Hematopoietic multipotent progenitor cell treated with erythropoietin and hydrocortisone succinate and interleukin-3 and kit ligand, for 17 days (in vitro differentiated cells): Measurements from ENCODE around the gene SLC25A25.
A peak's percentile ranks its signal among the peaks of the same experiment; 100 is the strongest.
"Not testable (repeated sequence)": the region's sequence is repeated elsewhere in the genome, so short reads cannot be mapped to it uniquely, and the experiment has no call there.

ENCODE experiments used
- DNase-seq: peaks from one replicate; pipeline ENCODE4 v3.0.0-alpha.2; 2015; ENCODE audit warnings: low spot score

SLC25A25 gene

GRCh38 chr9:128067645-128068385 lies at the start of gene SLC25A25:
Gene SLC25A25 (plus strand): TSS chr9:128068232. CDS start chr9:128068320, 88 bp downstream.
- peak; percentile 99 for DNase-seq

GRCh38 chr9:128020692-128021091 lies 47.3 kb upstream of the SLC25A25 start:
- DNase-seq: no peak

- no peak for DNase-seq
These were observed 46.9 kb upstream of the SLC25A25 start for GRCh38 chr9:128021098-128021497.

GRCh38 chr9:128022886-128023285 lies 45.1 kb upstream of the SLC25A25 start:
- DNase-seq: no peak

GRCh38 chr9:128023671-128024070 lies 44.4 kb upstream of the SLC25A25 start:
- not testable (repeated sequence) for DNase-seq

GRCh38 chr9:128024761-128025308 lies 43.2 kb upstream of the SLC25A25 start:
- DNase-seq: no peak

- DNase-seq: no peak
These were observed 42.3 kb upstream of the SLC25A25 start for GRCh38 chr9:128025736-128026135.

GRCh38 chr9:128026255-128026772 lies 41.7 kb upstream of the SLC25A25 start:
- no peak for DNase-seq

GRCh38 chr9:128026773-128027541 lies 41.1 kb upstream of the SLC25A25 start:
- DNase-seq: no peak

- DNase-seq: no peak
These were observed 40.3 kb upstream of the SLC25A25 start for GRCh38 chr9:128027705-128028104.

GRCh38 chr9:128033609-128034008 lies 34.4 kb upstream of the SLC25A25 start:
- no peak for DNase-seq

GRCh38 chr9:128034821-128035652 lies 33.0 kb upstream of the SLC25A25 start:
- DNase-seq: peak; percentile 82

GRCh38 chr9:128036522-128036921 lies 31.5 kb upstream of the SLC25A25 start:
- DNase-seq: not testable (repeated sequence)

- DNase-seq: not testable (repeated sequence)
These were observed 27.2 kb upstream of the SLC25A25 start for GRCh38 chr9:128040783-128041182.

- no peak for DNase-seq
These were observed 26.0 kb upstream of the SLC25A25 start for GRCh38 chr9:128042043-128042442.

- no peak for DNase-seq
These were observed 24.6 kb upstream of the SLC25A25 start for GRCh38 chr9:128043467-128043868.

GRCh38 chr9:128045409-128045808 lies 22.6 kb upstream of the SLC25A25 start:
- not testable (repeated sequence) for DNase-seq

- no peak for DNase-seq
These were observed 22.2 kb upstream of the SLC25A25 start for GRCh38 chr9:128045831-128046230.

GRCh38 chr9:128047231-128047630 lies 20.8 kb upstream of the SLC25A25 start:
- no peak for DNase-seq

GRCh38 chr9:128048663-128049062 lies 19.4 kb upstream of the SLC25A25 start:
- no peak for DNase-seq

- DNase-seq: no peak
These were observed 18.2 kb upstream of the SLC25A25 start for GRCh38 chr9:128049843-128050242.
